Germinal center (tissue), 1 donor: ENCODE measurements around the gene FGF5.
"Not testable (repeated sequence)": the region's sequence is repeated elsewhere in the genome, so short reads cannot be mapped to it uniquely, and the experiment has no call there.

ENCODE experiments used
- DNase-seq: peaks from one replicate; pipeline ENCODE4 v3.0.0; 2012; ENCODE audit warnings: mixed read lengths, low spot score

FGF5 gene

GRCh38 chr4:80266253-80266901 lies at the start of gene FGF5:
Gene FGF5 (plus strand): TSS chr4:80266664. CDS start chr4:80266825, 161 bp downstream.
- DNase-seq, result peak; percentile 40

- no peak for DNase-seq
Observed at GRCh38 chr4:80219301-80220025, 47.0 kb upstream of the FGF5 start.

GRCh38 chr4:80220711-80221110 lies 45.8 kb upstream of the FGF5 start:
- no peak for DNase-seq

GRCh38 chr4:80221161-80221560 lies 45.3 kb upstream of the FGF5 start:
- DNase-seq, result no peak

DNA sequence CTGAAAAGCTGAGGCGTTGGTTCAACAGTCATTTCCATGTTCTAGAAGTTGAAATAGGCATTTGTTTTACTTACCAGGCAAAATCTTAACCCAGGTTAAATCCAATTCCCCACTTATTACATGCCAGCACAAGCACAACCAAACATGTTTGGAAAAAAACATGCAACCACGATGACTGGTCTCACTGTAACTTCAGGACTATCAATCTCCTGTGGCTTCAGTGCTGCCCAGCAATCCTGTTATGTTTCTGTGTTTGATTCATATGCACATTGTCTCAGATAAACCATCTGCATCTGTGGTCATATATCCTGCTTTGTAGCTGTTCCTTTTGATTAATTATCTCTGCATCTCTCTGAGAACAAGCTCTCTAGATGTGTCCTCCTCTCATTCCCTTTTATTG lies 40.9 kb upstream of the FGF5 start:
- no peak for DNase-seq

DNA sequence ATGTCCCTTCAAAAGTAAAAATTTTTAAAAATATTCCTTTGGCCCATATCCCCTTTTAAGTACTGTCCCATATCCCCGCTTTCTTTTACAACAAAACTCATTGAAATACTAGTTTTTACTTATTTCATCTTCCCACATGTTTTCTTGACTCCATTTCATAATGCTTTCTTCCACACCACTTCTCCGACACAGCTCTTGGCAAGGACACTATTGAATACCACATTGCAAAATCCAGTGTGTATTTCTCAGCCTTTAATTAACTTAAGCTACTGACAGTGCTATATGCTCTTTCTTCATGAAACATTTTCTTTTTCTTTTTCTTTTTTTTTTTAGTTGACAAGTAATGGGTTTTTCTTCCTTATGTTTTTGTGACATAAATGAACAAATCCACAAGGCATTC lies 40.4 kb upstream of the FGF5 start:
- DNase-seq, result no peak

GRCh38 chr4:80228460-80228859 lies 38.0 kb upstream of the FGF5 start:
- DNase-seq, result no peak

- DNase-seq, result no peak
Observed at GRCh38 chr4:80229128-80229527, 37.3 kb upstream of the FGF5 start.

DNA sequence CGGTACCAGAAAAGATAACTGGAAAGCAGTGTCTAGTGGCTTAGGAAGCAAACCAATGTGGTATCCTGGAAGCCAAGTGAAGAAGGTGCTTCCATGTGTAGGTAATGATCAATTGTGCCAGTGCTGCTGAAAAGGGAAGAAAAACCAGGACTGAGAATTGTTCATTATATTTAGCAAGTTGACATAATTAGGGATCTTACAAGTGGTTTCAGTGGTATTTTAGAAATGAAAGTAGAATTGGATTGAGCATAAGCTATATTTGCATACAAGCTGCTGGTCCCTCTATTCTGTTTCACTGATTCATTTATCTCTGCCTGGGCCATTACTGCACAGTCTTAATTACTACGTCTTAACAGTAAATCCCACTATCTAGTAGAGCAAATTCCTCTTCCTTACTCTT lies 36.9 kb upstream of the FGF5 start:
- no peak for DNase-seq

GRCh38 chr4:80231180-80231579 lies 35.3 kb upstream of the FGF5 start:
- DNase-seq, result no peak

GRCh38 chr4:80232707-80233370 lies 33.6 kb upstream of the FGF5 start:
- no peak for DNase-seq

DNA sequence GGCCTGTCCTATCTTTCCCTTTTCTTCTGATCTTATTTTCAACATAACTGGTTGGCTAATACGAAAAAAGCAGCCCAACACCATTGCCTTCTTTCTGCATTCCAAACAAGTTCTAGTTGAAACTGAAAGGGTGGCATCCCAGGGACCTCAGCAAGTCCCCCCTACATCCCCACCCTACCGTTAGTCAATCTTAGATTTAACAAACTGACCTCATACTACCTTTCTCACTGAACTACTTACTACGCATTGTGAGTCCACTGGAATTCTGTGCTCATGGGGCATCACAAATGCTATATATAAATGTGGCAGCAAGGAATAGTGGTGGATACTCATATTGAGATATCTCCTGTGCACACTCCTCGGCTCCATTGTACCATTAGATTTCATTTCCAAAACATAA lies 33.1 kb upstream of the FGF5 start:
- DNase-seq, result no peak

GRCh38 chr4:80235451-80235850 lies 31.0 kb upstream of the FGF5 start:
- DNase-seq, result no peak

DNA sequence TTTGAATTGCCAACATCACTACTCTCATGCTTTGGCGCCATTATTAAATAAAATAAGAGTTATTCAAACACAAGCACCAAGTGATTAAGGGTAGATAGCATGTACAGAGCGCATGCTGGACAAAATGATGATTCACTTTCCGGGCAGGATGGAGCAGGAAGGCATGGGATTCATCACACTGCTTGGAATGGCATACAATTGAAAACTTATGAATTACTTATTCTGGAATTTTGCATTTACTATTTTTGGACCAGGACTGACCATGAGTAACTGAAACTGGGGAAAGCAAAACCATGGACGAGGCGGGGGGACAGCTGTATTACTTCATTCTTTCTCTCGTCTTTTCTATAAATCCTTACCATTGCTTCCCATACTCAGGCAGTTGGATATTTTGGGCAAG lies 28.5 kb upstream of the FGF5 start:
- DNase-seq, result no peak

DNA sequence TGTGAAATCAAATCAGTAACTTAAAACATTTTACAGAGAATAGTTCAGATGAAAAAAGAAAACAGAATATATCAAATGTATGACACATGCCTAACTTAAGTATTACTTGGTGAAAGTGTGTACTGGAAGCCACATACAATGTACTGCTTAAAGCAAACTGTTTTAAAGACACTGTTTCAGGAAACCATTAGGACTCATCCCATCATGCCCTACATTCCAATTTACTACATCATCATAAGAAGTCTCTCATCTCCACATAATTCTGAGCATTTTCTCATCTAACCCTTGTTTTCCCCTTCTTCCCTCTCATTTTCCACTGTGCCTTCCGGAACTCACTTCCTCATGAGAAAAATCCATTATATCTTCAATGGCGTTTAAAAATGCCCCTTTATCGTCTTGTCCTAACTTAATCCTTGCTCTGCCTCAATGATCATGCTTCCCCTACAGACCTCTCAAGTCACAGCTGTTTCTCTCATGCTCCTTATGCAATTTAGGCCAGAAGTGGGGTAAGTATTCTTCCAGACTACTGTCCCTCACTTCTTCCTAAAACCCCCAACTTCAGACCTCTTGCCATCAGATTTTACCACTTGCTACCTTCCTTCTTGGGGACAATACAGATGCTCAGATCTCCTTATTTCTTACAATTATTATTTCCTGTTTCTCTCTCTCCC lies 26.8 kb upstream of the FGF5 start:
- no peak for DNase-seq

GRCh38 chr4:80240976-80241375 lies 25.5 kb upstream of the FGF5 start:
- no peak for DNase-seq

- DNase-seq, result no peak
Observed at GRCh38 chr4:80243274-80244018, 23.0 kb upstream of the FGF5 start.

- DNase-seq, result not testable (repeated sequence)
Observed at GRCh38 chr4:80247484-80247883, 19.0 kb upstream of the FGF5 start.

- no peak for DNase-seq
Observed at GRCh38 chr4:80249144-80249543, 17.3 kb upstream of the FGF5 start.

GRCh38 chr4:80252427-80252826 lies 14.0 kb upstream of the FGF5 start:
- DNase-seq, result no peak

DNA sequence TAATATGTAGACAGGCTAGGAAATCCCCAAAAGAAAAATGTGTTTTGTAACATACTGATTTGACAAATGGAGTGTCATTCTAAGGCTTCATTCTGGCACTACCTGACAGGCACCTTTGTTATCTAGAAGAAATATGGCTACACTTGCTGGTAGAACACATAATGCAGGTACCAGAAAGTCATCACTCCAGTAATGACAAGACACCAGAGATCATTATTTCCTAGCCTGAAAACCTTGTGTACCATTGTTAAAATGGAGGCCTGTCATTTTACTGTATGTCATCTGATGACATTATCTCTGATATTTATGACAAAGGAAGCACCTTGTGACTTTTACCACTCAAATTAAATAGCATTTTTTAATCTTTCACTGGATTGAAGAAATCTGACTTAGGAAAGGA lies 13.5 kb upstream of the FGF5 start:
- no peak for DNase-seq

GRCh38 chr4:80253510-80253909 lies 13.0 kb upstream of the FGF5 start:
- DNase-seq, result no peak
